CD14-positive monocyte (primary cell): ENCODE data around the gene LTBP1. TPM values are rescaled to one million over a fixed set of nuclear protein-coding genes. Genes with fewer than 3 reads are reported as not detected.

Experiments
- DNase-seq, 3 donors: peaks; one replicate each; pipeline ENCODE4 v3.0.0-alpha.2; 2011 to 2022
- H2AFZ ChIP-seq: 2 replicates; pipeline ENCODE4 v1.6.0; 2012; ENCODE audit warnings: mild to moderate bottlenecking, low read depth, low read length, inconsistent platforms; ENCODE audit not compliant: insufficient read depth, poor library complexity, severe bottlenecking
- H3K27ac ChIP-seq, 2 donors: 1 replicate in 1 of 2; 2 replicates in 1 of 2; pipeline ENCODE4 v1.5.1; 2012 to 2013; ENCODE audit warnings: low read length in 2 of 2, control low read depth in 1 of 2, inconsistent platforms in 1 of 2, low read depth in 1 of 2, mild to moderate bottlenecking in 1 of 2
- H3K27me3 ChIP-seq, 2 donors: one replicate each; pipeline versions ENCODE4 v1.6.0 to v1.6.1; 2011 to 2013; ENCODE audit warnings: low read length in 2 of 2; ENCODE audit not compliant: control insufficient read depth in 2 of 2, insufficient read depth in 2 of 2
- H3K36me3 ChIP-seq, 2 donors: replicated peaks in 1 of 2; 1 replicate in 1 of 2; 2 replicates in 1 of 2; pipeline versions ENCODE4 v1.5.1 to v1.6.1; 2012 to 2013; ENCODE audit warnings: low read length in 2 of 2, control low read depth in 1 of 2, inconsistent platforms in 1 of 2, mild to moderate bottlenecking in 1 of 2; ENCODE audit not compliant: insufficient read depth in 2 of 2, control insufficient read depth in 1 of 2
- H3K4me1 ChIP-seq, 2 donors: 1 replicate in 1 of 2; 2 replicates in 1 of 2; pipeline versions ENCODE4 v1.5.1 to v1.6.1; 2012 to 2013; ENCODE audit warnings: low read length in 2 of 2, control low read depth in 1 of 2, inconsistent platforms in 1 of 2, mild to moderate bottlenecking in 1 of 2, moderate library complexity in 1 of 2; ENCODE audit not compliant: insufficient read depth in 2 of 2, control insufficient read depth in 1 of 2
- H3K4me2 ChIP-seq: replicated peaks from 2 replicates; pipeline ENCODE3; 2012; ENCODE audit warnings: low read length, moderate library complexity, mild to moderate bottlenecking; ENCODE audit not compliant: poor library complexity, severe bottlenecking; ENCODE audit errors: extremely low read depth
- H3K4me3 ChIP-seq, 3 experiments: fragments of 200-600 bp in 1 of 3; sonication (generic) in 1 of 3; replicated peaks in 1 of 3; 1 replicate in 2 of 3; 2 replicates in 1 of 3; pipeline ENCODE4 v1.5.1; 2011 to 2013; ENCODE audit warnings: low read length in 3 of 3, mild to moderate bottlenecking in 3 of 3, control low read depth in 2 of 3, low read depth in 2 of 3, inconsistent platforms in 1 of 3, moderate library complexity in 1 of 3
- H3K79me2 ChIP-seq: 2 replicates; pipeline ENCODE4 v1.6.0; 2012; ENCODE audit warnings: mild to moderate bottlenecking, control low read depth, inconsistent platforms, low read length, moderate library complexity; ENCODE audit not compliant: insufficient read depth
- H3K9ac ChIP-seq: 2 replicates; pipeline ENCODE4 v1.6.0; 2017; ENCODE audit warnings: low read length, mild to moderate bottlenecking; ENCODE audit not compliant: insufficient read depth, poor library complexity, severe bottlenecking
- H3K9me3 ChIP-seq, 2 donors: replicated peaks in 1 of 2; 1 replicate in 1 of 2; 2 replicates in 1 of 2; pipeline versions ENCODE4 v1.5.1 to v1.6.1; 2012 to 2013; ENCODE audit warnings: low read length in 2 of 2, control low read depth in 1 of 2; ENCODE audit not compliant: control insufficient read depth in 1 of 2, insufficient read depth in 1 of 2
- H4K20me1 ChIP-seq: 2 replicates; pipeline ENCODE4 v1.6.0; 2012; ENCODE audit warnings: mild to moderate bottlenecking, low read length, control low read depth, moderate library complexity; ENCODE audit not compliant: insufficient read depth
- H3K27ac Mint-ChIP-seq, 7 donors: one replicate each; pipeline ENCODE4 v1.8.0; 2020; ENCODE audit warnings: mild to moderate bottlenecking in 7 of 7, mixed read lengths in 7 of 7, moderate library complexity in 6 of 7, inconsistent platforms in 2 of 7
- H3K27me3 Mint-ChIP-seq, 3 donors: one replicate each; pipeline ENCODE4 v1.8.0; 2021 to 2022; ENCODE audit warnings: low read depth in 3 of 3, mild to moderate bottlenecking in 3 of 3, mixed read lengths in 3 of 3, moderate library complexity in 3 of 3, inconsistent platforms in 1 of 3
- H3K36me3 Mint-ChIP-seq, 2 donors: one replicate each; pipeline ENCODE4 v1.8.0; 2020; ENCODE audit warnings: mixed read lengths in 2 of 2, inconsistent platforms in 1 of 2, mild to moderate bottlenecking in 1 of 2
- H3K4me1 Mint-ChIP-seq: one replicate; pipeline ENCODE4 v1.8.0; 2020; ENCODE audit warnings: mild to moderate bottlenecking, mixed read lengths
- H3K4me3 Mint-ChIP-seq, 2 donors: one replicate each; pipeline ENCODE4 v1.8.0; 2020; ENCODE audit warnings: mild to moderate bottlenecking in 2 of 2, mixed read lengths in 2 of 2, moderate library complexity in 1 of 2
- H3K9me3 Mint-ChIP-seq, 7 donors: one replicate each; pipeline ENCODE4 v1.8.0; 2020 to 2022; ENCODE audit warnings: mixed read lengths in 7 of 7, mild to moderate bottlenecking in 6 of 7, moderate library complexity in 6 of 7, inconsistent platforms in 2 of 7
- CTCF ChIP-seq: fragments of 200-600 bp; IDR thresholded peaks from one replicate; pipeline ENCODE4 v1.8.0; 2022; ENCODE audit warnings: antibody characterized with exemption, mild to moderate bottlenecking
- WGBS: methylation state at CpG from one replicate; pipeline ENCODE4 v1.1.5; 2013; ENCODE audit warnings: missing lambda C conversion rate; ENCODE audit not compliant: insufficient coverage; 5-methylcytosine and 5-hydroxymethylcytosine counted together
- intact Hi-C, 2 donors: fragments of 100-400 bp; cut with micrococcal nuclease; formaldehyde crosslinking; loops; one replicate each; pipeline versions ENCODE4 v1.15.0 to v1.15.1; 2023
- polyA plus RNA-seq, 3 donors: library from polyadenylated mRNA; depleted of rRNA in 1 of 3; unstranded in 2 of 3; stranded (reverse) in 1 of 3; fragments of 300-500 nt in 2 of 3; fragments of >200 nt in 1 of 3; fragmentation: Illumina TruSeq in 2 of 3; gene quantifications; 1 replicate in 2 of 3; 2 replicates in 1 of 3; pipeline ENCODE4 v1.2.3, GENCODE V29; 2012 to 2021

LTBP1 gene
- polyA plus RNA-seq, 3 donors = 0.18 to 0.24 TPM; not detected in 1

GRCh38 chr2:32952761-32953476, 6.2 kb downstream of the LTBP1 start:
- Histone ChIP-seq H3K36me3 (no peaks in the 10 kb centered on the region), H3K79me2 (no peaks in the 10 kb centered on the region), H2AFZ (no peak overlapping the region), H3K4me3 (no peak overlapping the region), H3K4me2 (no peak overlapping the region), H3K27me3 (peaks cover 51 to 68% of the 10 kb centered on the region in 2 donors), H4K20me1 (no peaks in the 10 kb centered on the region), H3K4me1 (peaks cover 7 to 12% of the 10 kb centered on the region in 2 donors), H3K9me3 (peaks cover 0 to 10% of the 10 kb centered on the region in 2 donors), H3K27ac (no peak overlapping the region), H3K9ac (no peak overlapping the region)
- intact Hi-C loops = no loop called here
- H3K4me3 Mint-ChIP-seq = peak overlapping the region in 1 of 2 donors; percentile 66
- no peak for TF ChIP-seq CTCF
- 85% methylated on average over 8 of the region's 10 CpGs for WGBS
- peaks cover 56 to 73% (median 62%) of the 10 kb centered on the region in 3 donors for H3K27me3 Mint-ChIP-seq
- DNase-seq = no peak
- H3K9me3 Mint-ChIP-seq = peaks cover 0 to 11% (median 0%) of the 10 kb centered on the region in 7 donors
- peaks cover 20% of the 10 kb centered on the region for H3K4me1 Mint-ChIP-seq
- peaks cover 4 to 5% of the 10 kb centered on the region in 2 donors for H3K36me3 Mint-ChIP-seq
- H3K27ac Mint-ChIP-seq = no peak overlapping the region

- Histone ChIP-seq H3K36me3 (no peaks in the 10 kb centered on the region), H3K4me1 (peaks cover 7 to 10% of the 10 kb centered on the region in 2 donors), H3K79me2 (no peaks in the 10 kb centered on the region), H3K9ac (no peak overlapping the region), H3K4me3 (no peak overlapping the region), H2AFZ (no peak overlapping the region), H4K20me1 (no peaks in the 10 kb centered on the region), H3K27me3 (peaks cover 39 to 62% of the 10 kb centered on the region in 2 donors), H3K9me3 (no peaks in the 10 kb centered on the region), H3K4me2 (no peak overlapping the region), H3K27ac (no peak overlapping the region)
- DNase-seq = no peak
- WGBS = 100% methylated on average over 1 of the region's 5 CpGs
- Mint-ChIP-seq H3K27ac (no peak overlapping the region), H3K27me3 (peaks cover 43 to 63% (median 54%) of the 10 kb centered on the region in 3 donors), H3K4me1 (peaks cover 16% of the 10 kb centered on the region), H3K9me3 (peaks cover 0 to 7% (median 0%) of the 10 kb centered on the region in 7 donors), H3K36me3 (no peaks in the 10 kb centered on the region), H3K4me3 (no peak overlapping the region)
- intact Hi-C loops = no loop called here
- TF ChIP-seq CTCF = no peak
These were observed 7.5 kb downstream of the LTBP1 start for GRCh38 chr2:32954206-32954605.
